Measurements from ENCODE around the gene OCA2. TPM values are rescaled to one million over a fixed set of nuclear protein-coding genes. Genes with fewer than 3 reads are reported as not detected.
"Not testable (repeated sequence)": the region's sequence is repeated elsewhere in the genome, so short reads cannot be mapped to it uniquely, and the experiment has no call there.

OCA2 gene
- total RNA-seq, 2 donors from 2014 or later, result 0.14 TPM; not detected in 1

GRCh38 chr15:28018291-28019044 lies 80.6 kb downstream of the OCA2 start:
- H3K4me3 Mint-ChIP-seq, result no peak overlapping the region
- H3K9me3 Mint-ChIP-seq, result no peaks in the 10 kb centered on the region
- H3K27me3 Mint-ChIP-seq (ENCODE audit: low read depth), result no peaks in the 10 kb centered on the region
- no peak for DNase-seq
- H3K36me3 Mint-ChIP-seq (ENCODE audit: insufficient read depth in 2 of 2), result no peaks in the 10 kb centered on the region
- no peak for ATAC-seq (replicated peaks in 1 of 2)
- H3K4me1 Mint-ChIP-seq (ENCODE audit: low read depth), result no peaks in the 10 kb centered on the region
- H3K27ac Mint-ChIP-seq, result no peak overlapping the region

GRCh38 chr15:28017423-28017924 lies 81.6 kb downstream of the OCA2 start:
- DNase-seq (no peak), ATAC-seq (replicated peaks in 1 of 2) (no peak)
- no peaks in the 10 kb centered on the region for H3K36me3 Mint-ChIP-seq (ENCODE audit: insufficient read depth in 2 of 2)
- no peaks in the 10 kb centered on the region for H3K4me1 Mint-ChIP-seq (ENCODE audit: low read depth)
- H3K9me3 Mint-ChIP-seq, result no peaks in the 10 kb centered on the region
- no peak overlapping the region for H3K27ac Mint-ChIP-seq
- no peaks in the 10 kb centered on the region for H3K27me3 Mint-ChIP-seq (ENCODE audit: low read depth)
- H3K4me3 Mint-ChIP-seq, result no peak overlapping the region

GRCh38 chr15:28015855-28016254 lies 83.3 kb downstream of the OCA2 start:
- H3K4me1 Mint-ChIP-seq (ENCODE audit: low read depth), result no peaks in the 10 kb centered on the region
- ATAC-seq (replicated peaks in 1 of 2) (no peak), DNase-seq (no peak)
- H3K27ac Mint-ChIP-seq, result no peak overlapping the region
- no peak overlapping the region for H3K4me3 Mint-ChIP-seq
- H3K9me3 Mint-ChIP-seq, result no peaks in the 10 kb centered on the region
- H3K27me3 Mint-ChIP-seq (ENCODE audit: low read depth), result no peaks in the 10 kb centered on the region
- no peaks in the 10 kb centered on the region for H3K36me3 Mint-ChIP-seq (ENCODE audit: insufficient read depth in 2 of 2)

GRCh38 chr15:28014623-28015200 lies 84.4 kb downstream of the OCA2 start:
- DNase-seq (no peak), ATAC-seq (replicated peaks in 1 of 2) (no peak)
- Mint-ChIP-seq H3K4me3 (no peak overlapping the region), H3K9me3 (no peaks in the 10 kb centered on the region), H3K36me3 (ENCODE audit: insufficient read depth in 2 of 2) (no peaks in the 10 kb centered on the region), H3K27me3 (ENCODE audit: low read depth) (no peaks in the 10 kb centered on the region), H3K4me1 (ENCODE audit: low read depth) (no peaks in the 10 kb centered on the region), H3K27ac (no peak overlapping the region)

- no peaks in the 10 kb centered on the region for H3K9me3 Mint-ChIP-seq
- no peaks in the 10 kb centered on the region for H3K4me1 Mint-ChIP-seq (ENCODE audit: low read depth)
- no peaks in the 10 kb centered on the region for H3K27me3 Mint-ChIP-seq (ENCODE audit: low read depth)
- H3K4me3 Mint-ChIP-seq, result no peak overlapping the region
- H3K27ac Mint-ChIP-seq, result no peak overlapping the region
- no peak for ATAC-seq (replicated peaks in 1 of 2)
- no peak for DNase-seq
- no peaks in the 10 kb centered on the region for H3K36me3 Mint-ChIP-seq (ENCODE audit: insufficient read depth in 2 of 2)
Observed at GRCh38 chr15:28013976-28014375, 85.1 kb downstream of the OCA2 start.

- no peak overlapping the region for H3K4me3 Mint-ChIP-seq
- H3K36me3 Mint-ChIP-seq (ENCODE audit: insufficient read depth in 2 of 2), result no peaks in the 10 kb centered on the region
- ATAC-seq (replicated peaks in 1 of 2), result no peak
- H3K4me1 Mint-ChIP-seq (ENCODE audit: low read depth), result no peaks in the 10 kb centered on the region
- no peak for DNase-seq
- no peaks in the 10 kb centered on the region for H3K9me3 Mint-ChIP-seq
- H3K27me3 Mint-ChIP-seq (ENCODE audit: low read depth), result no peaks in the 10 kb centered on the region
- H3K27ac Mint-ChIP-seq, result no peak overlapping the region
Observed at GRCh38 chr15:28013480-28013879, 85.6 kb downstream of the OCA2 start.

GRCh38 chr15:28012231-28012630 lies 86.9 kb downstream of the OCA2 start:
- Mint-ChIP-seq H3K9me3 (no peaks in the 10 kb centered on the region), H3K36me3 (ENCODE audit: insufficient read depth in 2 of 2) (no peaks in the 10 kb centered on the region), H3K27me3 (ENCODE audit: low read depth) (no peaks in the 10 kb centered on the region), H3K4me1 (ENCODE audit: low read depth) (no peaks in the 10 kb centered on the region), H3K27ac (no peak overlapping the region), H3K4me3 (no peak overlapping the region)
- no peak for ATAC-seq (replicated peaks in 1 of 2)
- DNase-seq, result no peak

GRCh38 chr15:28008175-28008574 lies 90.9 kb downstream of the OCA2 start:
- not testable (repeated sequence) for H3K4me3 Mint-ChIP-seq; DNase-seq; H3K27ac Mint-ChIP-seq; H3K36me3 Mint-ChIP-seq (ENCODE audit: insufficient read depth in 2 of 2); H3K4me1 Mint-ChIP-seq (ENCODE audit: low read depth); H3K27me3 Mint-ChIP-seq (ENCODE audit: low read depth); ATAC-seq (replicated peaks in 1 of 2); H3K9me3 Mint-ChIP-seq

GRCh38 chr15:28006116-28006905 lies 92.8 kb downstream of the OCA2 start:
- DNase-seq (no peak), ATAC-seq (replicated peaks in 1 of 2) (no peak)
- peaks cover 0 to 3% of the 10 kb centered on the region in 2 donors for H3K9me3 Mint-ChIP-seq
- no peak overlapping the region for H3K4me3 Mint-ChIP-seq
- no peaks in the 10 kb centered on the region for H3K4me1 Mint-ChIP-seq (ENCODE audit: low read depth)
- H3K36me3 Mint-ChIP-seq (ENCODE audit: insufficient read depth in 2 of 2), result no peaks in the 10 kb centered on the region
- H3K27ac Mint-ChIP-seq, result no peak overlapping the region
- no peaks in the 10 kb centered on the region for H3K27me3 Mint-ChIP-seq (ENCODE audit: low read depth)

- no peak for DNase-seq
- Mint-ChIP-seq H3K9me3 (peaks cover 0 to 3% of the 10 kb centered on the region in 2 donors), H3K36me3 (ENCODE audit: insufficient read depth in 2 of 2) (no peaks in the 10 kb centered on the region), H3K27me3 (ENCODE audit: low read depth) (no peaks in the 10 kb centered on the region), H3K4me1 (ENCODE audit: low read depth) (no peaks in the 10 kb centered on the region), H3K27ac (no peak overlapping the region), H3K4me3 (no peak overlapping the region)
- ATAC-seq (replicated peaks in 1 of 2), result no peak
Observed at GRCh38 chr15:28005004-28005527, 94.0 kb downstream of the OCA2 start.

GRCh38 chr15:28004143-28005003 lies 94.7 kb downstream of the OCA2 start:
- Mint-ChIP-seq H3K4me1 (ENCODE audit: low read depth) (no peaks in the 10 kb centered on the region), H3K9me3 (peaks cover 0 to 3% of the 10 kb centered on the region in 2 donors), H3K4me3 (no peak overlapping the region), H3K36me3 (ENCODE audit: insufficient read depth in 2 of 2) (no peaks in the 10 kb centered on the region), H3K27ac (no peak overlapping the region), H3K27me3 (ENCODE audit: low read depth) (no peaks in the 10 kb centered on the region)
- DNase-seq (no peak), ATAC-seq (replicated peaks in 1 of 2) (no peak)

- ATAC-seq (replicated peaks in 1 of 2) (no peak), DNase-seq (no peak)
- Mint-ChIP-seq H3K4me3 (no peak overlapping the region), H3K36me3 (ENCODE audit: insufficient read depth in 2 of 2) (no peaks in the 10 kb centered on the region), H3K27me3 (ENCODE audit: low read depth) (no peaks in the 10 kb centered on the region), H3K9me3 (peaks cover 0 to 3% of the 10 kb centered on the region in 2 donors), H3K27ac (no peak overlapping the region), H3K4me1 (ENCODE audit: low read depth) (no peaks in the 10 kb centered on the region)
Observed at GRCh38 chr15:28003302-28004037, 95.6 kb downstream of the OCA2 start.
